Activated CD4-positive, CD25-positive, alpha-beta regulatory T cell treated with anti-CD3 and anti-CD28 coated beads, Interleukin-2, amount 50 U/mL, for 24 hours (primary cell): Measurements from ENCODE around the gene GGT5.

ENCODE experiments used
- ATAC-seq, 2 donors: fragments of 150-1000 bp; cut with Tn5 transposase; one replicate each; pipeline ENCODE4 v1.10.0; 2021; ENCODE audit warnings: mild to moderate bottlenecking in 1 of 2, moderate library complexity in 1 of 2

The GGT5 gene

GRCh38 chr22:24200619-24201212, 44.2 kb downstream of the GGT5 start:
- ATAC-seq = no peak

GRCh38 chr22:24198682-24199052, 46.2 kb downstream of the GGT5 start:
- ATAC-seq = no peak

- no peak for ATAC-seq
Observed at GRCh38 chr22:24191893-24192292, 53.0 kb downstream of the GGT5 start.

GRCh38 chr22:24191381-24191841, 53.5 kb downstream of the GGT5 start:
- no peak for ATAC-seq

- no peak for ATAC-seq
Observed at GRCh38 chr22:24190596-24191208, 54.2 kb downstream of the GGT5 start.

GRCh38 chr22:24190159-24190540, 54.7 kb downstream of the GGT5 start:
- no peak for ATAC-seq

- ATAC-seq = peak; percentile 16 to 36
Observed at GRCh38 chr22:24189249-24190158, 55.4 kb downstream of the GGT5 start.

GRCh38 chr22:24188705-24189248, 56.1 kb downstream of the GGT5 start:
- no peak for ATAC-seq

- ATAC-seq = no peak
Observed at GRCh38 chr22:24187731-24188644, 56.9 kb downstream of the GGT5 start.

- no peak for ATAC-seq
Observed at GRCh38 chr22:24186892-24187670, 57.8 kb downstream of the GGT5 start.

GRCh38 chr22:24186352-24186740, 58.5 kb downstream of the GGT5 start:
- ATAC-seq = no peak

GRCh38 chr22:24185501-24186351, 59.2 kb downstream of the GGT5 start:
- ATAC-seq = no peak

- no peak for ATAC-seq
Observed at GRCh38 chr22:24185001-24185500, 59.8 kb downstream of the GGT5 start.

- no peak for ATAC-seq
Observed at GRCh38 chr22:24184057-24184798, 60.7 kb downstream of the GGT5 start.

GRCh38 chr22:24183321-24184031, 61.4 kb downstream of the GGT5 start:
- no peak for ATAC-seq

- ATAC-seq = peak in 1 of 2 donors; percentile 4
Observed at GRCh38 chr22:24182900-24183246, 62.0 kb downstream of the GGT5 start.

GRCh38 chr22:24181996-24182899, 62.6 kb downstream of the GGT5 start:
- ATAC-seq = no peak
